Thyroid gland (tissue), 4 donors: ENCODE measurements around the gene TOM1L1.
A peak's percentile ranks its signal among the peaks of the same experiment; 100 is the strongest.

ENCODE experiments used
- CTCF ChIP-seq, 6 experiments: fragments of 200-600 bp in 3 of 6; fragments of 450-650 bp in 3 of 6; sonication (generic) in 3 of 6; IDR thresholded peaks; one replicate each; pipeline ENCODE4 v1.5.1; 2016 to 2019; ENCODE audit warnings: antibody characterized with exemption in 6 of 6, mild to moderate bottlenecking in 2 of 6, inconsistent platforms in 1 of 6, moderate library complexity in 1 of 6
- POLR2A ChIP-seq, 2 donors: fragments of 450-650 bp; IDR thresholded peaks; one replicate each; pipeline ENCODE4 v1.6.1; 2017; ENCODE audit warnings: antibody characterized with exemption in 2 of 2, mild to moderate bottlenecking in 2 of 2, moderate library complexity in 1 of 2

GRCh38 chr17:54968262-54968987 lies 67.8 kb downstream of the TOM1L1 start, which contains the start of the genes COX11 and STXBP4:
- TF ChIP-seq CTCF (IDR thresholded peaks at IDR 0.05) = peak in 3 of 6 experiments; percentile 16 to 34 (median 26)
- TF ChIP-seq POLR2A (IDR thresholded peaks at IDR 0.05) = peak in 1 of 2 donors; percentile 91
